AG04450 (cell line): ENCODE results near the gene TBC1D16. TPM values are rescaled to one million over a fixed set of nuclear protein-coding genes. Genes with fewer than 3 reads are reported as not detected.

Source experiments
- CTCF ChIA-PET: fragments of 300-600, 350-600 bp; formaldehyde crosslinking; extraction: SDS; loops from one replicate; lab custom pipeline; 2022; ENCODE audit warnings: antibody characterized with exemption, inconsistent platforms; lab: Charles Lee
- POLR2A ChIA-PET: fragments of 350-600 bp; formaldehyde crosslinking; extraction: SDS; loops from one replicate; lab custom pipeline; 2021; ENCODE audit warnings: antibody characterized with exemption, inconsistent platforms; lab: Yijun Ruan, JAX
- DNase-seq: peaks from one replicate; pipeline ENCODE4 v3.0.0-alpha.2; 2011; ENCODE audit warnings: low read depth, low spot score
- H3K27ac ChIP-seq: one replicate; pipeline ENCODE4 v1.5.1; 2012; ENCODE audit warnings: low read depth, low read length, control low read depth
- H3K27me3 ChIP-seq: one replicate; pipeline ENCODE4 v1.6.0; 2012; ENCODE audit warnings: low read length; ENCODE audit not compliant: control insufficient read depth, insufficient read depth
- H3K4me3 ChIP-seq: 2 replicates; pipeline ENCODE4 v1.5.1; 2011; ENCODE audit warnings: mild to moderate bottlenecking, low read depth, low read length, control low read depth
- H3K9me3 ChIP-seq: 2 replicates; pipeline ENCODE4 v1.5.1; 2012; ENCODE audit warnings: low read length; ENCODE audit not compliant: control insufficient read depth, insufficient read depth
- polyA plus RNA-seq: library from polyadenylated mRNA; depleted of rRNA; stranded (reverse); fragments of >200 nt; gene quantifications from 2 replicates; pipeline ENCODE4 v1.2.3, GENCODE V29; 2011
- TF ChIP-seq, protein P1 (sequence below): IDR thresholded peaks from 2 replicates; pipeline ENCODE4 v1.5.1; 2011; ENCODE audit warnings: low read depth, low read length, control low read depth, inconsistent platforms

TBC1D16 gene
- polyA plus RNA-seq, 1 experiment: 10.9 TPM

DNA sequence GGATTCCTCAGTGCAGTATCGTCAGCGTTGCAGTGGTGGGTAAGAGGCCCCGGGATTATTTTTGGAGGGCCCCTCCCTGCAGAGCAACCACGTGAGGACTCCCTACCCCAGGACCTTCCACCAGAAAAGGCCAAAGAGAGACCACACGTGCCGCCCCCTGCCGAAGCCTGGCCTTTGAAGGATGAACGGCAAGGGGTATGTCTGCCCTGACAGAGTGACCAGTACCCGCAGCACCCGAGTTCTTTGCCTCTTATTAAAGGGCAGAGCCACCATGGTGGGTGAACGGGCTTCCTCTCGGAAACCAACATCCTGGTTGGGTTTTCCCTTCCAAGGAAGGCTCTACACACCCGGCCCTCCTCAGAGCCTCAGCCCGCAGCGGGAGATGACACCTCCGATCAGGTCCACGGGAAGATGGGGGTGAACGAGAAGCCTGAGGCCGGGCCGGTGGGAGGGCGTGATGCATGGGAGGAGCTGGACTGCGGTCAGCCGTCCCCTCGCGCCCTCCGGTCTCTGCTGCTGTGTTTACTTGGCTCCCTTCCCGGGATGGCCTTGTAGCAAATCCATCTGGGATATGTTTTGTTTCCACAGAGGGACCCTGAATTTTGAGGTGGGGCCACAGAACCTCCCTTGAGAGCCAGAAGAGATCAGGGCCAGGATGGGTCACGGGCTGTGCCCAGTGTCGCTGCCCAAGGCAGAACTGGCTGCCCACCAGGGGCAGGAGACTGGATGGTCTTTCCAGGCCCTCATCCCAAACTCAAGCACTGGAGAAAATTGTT, 49.1 kb downstream of the TBC1D16 start:
- no peaks in the 10 kb centered on the region for H3K27me3 ChIP-seq
- H3K9me3 ChIP-seq: peaks cover 2% of the 10 kb centered on the region; the same call in 1 of the 2 replicates
- ChIA-PET CTCF (interaction anchor here (1.3 kb wide), 1 partner anchor 240 kb away, joined by 3 read pairs; no protein-coding TSS in a partner anchor), POLR2A (no interaction called here)
- H3K4me3 ChIP-seq: no peak overlapping the region
- peak overlapping the region; percentile 84 for H3K27ac ChIP-seq
- TF ChIP-seq, protein P1, sequence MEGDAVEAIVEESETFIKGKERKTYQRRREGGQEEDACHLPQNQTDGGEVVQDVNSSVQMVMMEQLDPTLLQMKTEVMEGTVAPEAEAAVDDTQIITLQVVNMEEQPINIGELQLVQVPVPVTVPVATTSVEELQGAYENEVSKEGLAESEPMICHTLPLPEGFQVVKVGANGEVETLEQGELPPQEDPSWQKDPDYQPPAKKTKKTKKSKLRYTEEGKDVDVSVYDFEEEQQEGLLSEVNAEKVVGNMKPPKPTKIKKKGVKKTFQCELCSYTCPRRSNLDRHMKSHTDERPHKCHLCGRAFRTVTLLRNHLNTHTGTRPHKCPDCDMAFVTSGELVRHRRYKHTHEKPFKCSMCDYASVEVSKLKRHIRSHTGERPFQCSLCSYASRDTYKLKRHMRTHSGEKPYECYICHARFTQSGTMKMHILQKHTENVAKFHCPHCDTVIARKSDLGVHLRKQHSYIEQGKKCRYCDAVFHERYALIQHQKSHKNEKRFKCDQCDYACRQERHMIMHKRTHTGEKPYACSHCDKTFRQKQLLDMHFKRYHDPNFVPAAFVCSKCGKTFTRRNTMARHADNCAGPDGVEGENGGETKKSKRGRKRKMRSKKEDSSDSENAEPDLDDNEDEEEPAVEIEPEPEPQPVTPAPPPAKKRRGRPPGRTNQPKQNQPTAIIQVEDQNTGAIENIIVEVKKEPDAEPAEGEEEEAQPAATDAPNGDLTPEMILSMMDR: no peak
- DNase-seq: no peak

DNA sequence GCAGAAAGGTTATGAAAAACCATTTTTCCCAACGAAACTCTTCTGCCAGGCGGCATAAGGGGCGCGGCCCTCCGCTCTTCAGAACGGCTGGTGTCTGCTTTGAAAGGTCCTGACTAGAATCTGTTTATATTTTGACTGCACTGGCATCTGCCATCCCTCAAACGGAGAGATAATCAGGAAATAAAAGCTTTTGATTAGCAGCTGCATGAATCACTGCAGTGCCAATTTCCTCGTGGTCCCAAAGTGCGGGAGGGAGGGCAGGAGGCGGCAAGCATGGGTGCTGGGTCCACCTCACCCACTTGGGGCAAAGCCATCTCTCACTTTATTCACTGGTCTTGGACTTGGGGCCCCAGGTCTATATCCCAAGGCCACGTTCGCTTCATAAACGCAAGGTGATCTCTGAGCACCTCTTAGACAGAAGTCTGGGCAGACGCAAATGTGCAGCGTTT, 49.7 kb downstream of the TBC1D16 start:
- no peak overlapping the region for H3K27ac ChIP-seq
- ChIA-PET POLR2A (no interaction called here), CTCF (interaction anchor here (1.3 kb wide), 2 partner anchors 19 to 240 kb away, joined by 3 read pairs; no protein-coding TSS in a partner anchor)
- no peaks in the 10 kb centered on the region for H3K27me3 ChIP-seq
- DNase-seq: no peak
- H3K9me3 ChIP-seq: peaks cover 3% of the 10 kb centered on the region; the same call in 1 of the 2 replicates
- TF ChIP-seq, protein P1: no peak
- H3K4me3 ChIP-seq: no peak overlapping the region

DNA sequence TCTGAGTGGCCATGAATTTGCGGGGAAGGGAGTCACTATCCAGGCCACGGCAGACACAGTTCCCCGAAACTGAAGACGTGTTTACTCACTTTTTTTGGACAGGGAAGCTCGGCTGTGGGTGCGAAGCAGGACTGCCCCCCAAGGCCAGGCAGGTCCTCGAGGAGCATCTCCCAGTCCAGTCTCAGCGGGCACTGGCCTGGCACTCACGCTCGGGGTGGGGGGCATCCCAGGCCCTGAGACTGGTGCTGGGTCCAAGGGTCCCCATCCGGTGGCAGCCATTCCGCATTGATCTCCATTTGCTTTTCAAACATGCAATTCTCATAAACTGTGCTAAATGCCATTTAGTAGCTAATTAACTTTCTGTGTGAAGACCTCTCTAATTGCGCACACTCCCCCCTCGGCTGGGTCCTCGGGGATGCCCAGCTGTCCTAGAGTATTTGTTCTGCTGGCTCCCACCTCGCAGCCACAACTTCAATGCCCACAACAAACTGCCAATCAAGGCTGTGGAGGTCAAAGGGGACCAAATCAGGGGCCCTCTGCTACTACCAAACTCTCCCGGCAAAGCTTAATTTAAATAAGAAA, 50.2 kb downstream of the TBC1D16 start:
- no peak overlapping the region for H3K4me3 ChIP-seq
- H3K27ac ChIP-seq: no peak overlapping the region
- no peak for DNase-seq
- peaks cover 3% of the 10 kb centered on the region; the same call in 1 of the 2 replicates for H3K9me3 ChIP-seq
- TF ChIP-seq, protein P1: no peak
- H3K27me3 ChIP-seq: no peaks in the 10 kb centered on the region
- POLR2A ChIA-PET: no interaction called here
- CTCF ChIA-PET: interaction anchor here (1.3 kb wide), 1 partner anchor 20 kb away, joined by 3 read pairs; no protein-coding TSS in a partner anchor

DNA sequence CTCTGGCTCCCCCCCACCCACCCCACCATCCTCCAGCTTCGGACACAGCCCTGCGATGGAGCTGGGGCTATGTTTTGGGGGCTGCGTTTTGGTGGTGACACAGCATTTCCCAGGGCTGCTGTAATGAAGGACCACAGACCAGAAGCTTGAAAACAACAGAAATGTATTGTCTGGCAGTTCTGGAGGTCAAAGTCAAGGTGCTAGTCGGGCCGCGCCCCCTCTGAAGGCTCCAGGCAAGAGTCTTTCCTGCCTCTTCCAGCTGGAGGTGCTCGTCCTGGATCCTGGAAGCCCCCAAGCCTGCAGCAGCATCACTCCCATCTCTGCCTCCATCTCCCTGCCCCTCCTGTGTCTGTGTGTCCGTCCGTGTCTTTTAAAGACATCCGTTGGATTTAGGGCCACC, 50.8 kb downstream of the TBC1D16 start:
- no peak for DNase-seq
- TF ChIP-seq, protein P1: no peak
- Histone ChIP-seq H3K9me3 (peaks cover 3% of the 10 kb centered on the region; the same call in 1 of the 2 replicates), H3K27me3 (no peaks in the 10 kb centered on the region), H3K4me3 (no peak overlapping the region), H3K27ac (no peak overlapping the region)
- CTCF ChIA-PET: interaction anchor here (1.0 to 1.3 kb wide), 2 partner anchors 20 to 146 kb away, joined by 3 to 5 read pairs; partner anchors contain the start of gene CBX4
- POLR2A ChIA-PET: no interaction called here
